ENCODE measurements around the gene TBC1D8B. TPM values are rescaled to one million over a fixed set of nuclear protein-coding genes. Genes with fewer than 3 reads are reported as not detected.

The TBC1D8B gene
- total RNA-seq, 1 experiment from 2014 or later: 14.9 TPM

GRCh38 chrX:106899276-106899675 lies 96.8 kb downstream of the TBC1D8B start:
- intact Hi-C loops (cut with micrococcal nuclease; ENCODE audit: unreplicated experiment): loop anchor here (10.0 kb wide), 1 partner anchor 546 kb away; the partner anchor contains the start of gene FRMPD3
- no peak for DNase-seq
- no peaks in the 10 kb centered on the region for H3K9me3 Mint-ChIP-seq (ENCODE audit: low read depth, unreplicated experiment)

GRCh38 chrX:106899841-106900240 lies 97.4 kb downstream of the TBC1D8B start:
- no peak for DNase-seq
- no peak overlapping the region for H3K27ac Mint-ChIP-seq (ENCODE audit: unreplicated experiment)
- H3K4me3 Mint-ChIP-seq (ENCODE audit: low read depth, unreplicated experiment): no peak overlapping the region
- intact Hi-C loops (cut with micrococcal nuclease; ENCODE audit: unreplicated experiment): loop anchor here (10.0 kb wide), 1 partner anchor 545 kb away; the partner anchor contains the start of gene FRMPD3
- no peaks in the 10 kb centered on the region for H3K9me3 Mint-ChIP-seq (ENCODE audit: low read depth, unreplicated experiment)
- BruUV-seq (replicated peaks): no TSS peak
- peaks cover 46% of the 10 kb centered on the region for H3K4me1 Mint-ChIP-seq (ENCODE audit: low read depth, unreplicated experiment)
- TF ChIP-seq, protein P1, sequence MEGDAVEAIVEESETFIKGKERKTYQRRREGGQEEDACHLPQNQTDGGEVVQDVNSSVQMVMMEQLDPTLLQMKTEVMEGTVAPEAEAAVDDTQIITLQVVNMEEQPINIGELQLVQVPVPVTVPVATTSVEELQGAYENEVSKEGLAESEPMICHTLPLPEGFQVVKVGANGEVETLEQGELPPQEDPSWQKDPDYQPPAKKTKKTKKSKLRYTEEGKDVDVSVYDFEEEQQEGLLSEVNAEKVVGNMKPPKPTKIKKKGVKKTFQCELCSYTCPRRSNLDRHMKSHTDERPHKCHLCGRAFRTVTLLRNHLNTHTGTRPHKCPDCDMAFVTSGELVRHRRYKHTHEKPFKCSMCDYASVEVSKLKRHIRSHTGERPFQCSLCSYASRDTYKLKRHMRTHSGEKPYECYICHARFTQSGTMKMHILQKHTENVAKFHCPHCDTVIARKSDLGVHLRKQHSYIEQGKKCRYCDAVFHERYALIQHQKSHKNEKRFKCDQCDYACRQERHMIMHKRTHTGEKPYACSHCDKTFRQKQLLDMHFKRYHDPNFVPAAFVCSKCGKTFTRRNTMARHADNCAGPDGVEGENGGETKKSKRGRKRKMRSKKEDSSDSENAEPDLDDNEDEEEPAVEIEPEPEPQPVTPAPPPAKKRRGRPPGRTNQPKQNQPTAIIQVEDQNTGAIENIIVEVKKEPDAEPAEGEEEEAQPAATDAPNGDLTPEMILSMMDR (IDR thresholded peaks at IDR 0.05; ENCODE audit: unreplicated experiment): no peak
- H3K27me3 Mint-ChIP-seq (ENCODE audit: unreplicated experiment): no peaks in the 10 kb centered on the region
- H3K36me3 Mint-ChIP-seq (ENCODE audit: insufficient read depth, unreplicated experiment): peaks cover 4% of the 10 kb centered on the region
- CTCF ChIA-PET: interaction anchor here (0.8 to 1.5 kb wide), 2 partner anchors 8 to 33 kb away, joined by 3 read pairs; no protein-coding TSS in a partner anchor

More at GRCh38 chrX:106899276-106899675, 96.8 kb downstream of the TBC1D8B start:
- no peak overlapping the region for H3K4me3 Mint-ChIP-seq (ENCODE audit: low read depth, unreplicated experiment)
- peak overlapping the region; percentile 17 for H3K27ac Mint-ChIP-seq (ENCODE audit: unreplicated experiment)
- TF ChIP-seq, protein P1 (IDR thresholded peaks at IDR 0.05; ENCODE audit: unreplicated experiment): no peak
- BruUV-seq (replicated peaks): no TSS peak
- H3K36me3 Mint-ChIP-seq (ENCODE audit: insufficient read depth, unreplicated experiment): peaks cover 4% of the 10 kb centered on the region
- H3K27me3 Mint-ChIP-seq (ENCODE audit: unreplicated experiment): no peaks in the 10 kb centered on the region
- peaks cover 45% of the 10 kb centered on the region for H3K4me1 Mint-ChIP-seq (ENCODE audit: low read depth, unreplicated experiment)
- CTCF ChIA-PET: interaction anchor here (0.8 to 2.7 kb wide), 8 partner anchors 8 to 67 kb away, joined by 3 to 29 read pairs (median 4); no protein-coding TSS in a partner anchor

- Mint-ChIP-seq H3K4me3 (ENCODE audit: low read depth, unreplicated experiment) (no peak overlapping the region), H3K9me3 (ENCODE audit: low read depth, unreplicated experiment) (no peaks in the 10 kb centered on the region), H3K36me3 (ENCODE audit: insufficient read depth, unreplicated experiment) (no peaks in the 10 kb centered on the region), H3K4me1 (ENCODE audit: low read depth, unreplicated experiment) (peaks cover 40% of the 10 kb centered on the region), H3K27me3 (ENCODE audit: unreplicated experiment) (no peaks in the 10 kb centered on the region), H3K27ac (ENCODE audit: unreplicated experiment) (no peak overlapping the region)
- CTCF ChIA-PET: no interaction called here
- intact Hi-C loops (cut with micrococcal nuclease; ENCODE audit: unreplicated experiment): no loop called here
- no peak for DNase-seq
- TF ChIP-seq, protein P1 (IDR thresholded peaks at IDR 0.05; ENCODE audit: unreplicated experiment): no peak
- no TSS peak for BruUV-seq (replicated peaks)
Observed at GRCh38 chrX:106901341-106901740, 98.9 kb downstream of the TBC1D8B start.

DNA sequence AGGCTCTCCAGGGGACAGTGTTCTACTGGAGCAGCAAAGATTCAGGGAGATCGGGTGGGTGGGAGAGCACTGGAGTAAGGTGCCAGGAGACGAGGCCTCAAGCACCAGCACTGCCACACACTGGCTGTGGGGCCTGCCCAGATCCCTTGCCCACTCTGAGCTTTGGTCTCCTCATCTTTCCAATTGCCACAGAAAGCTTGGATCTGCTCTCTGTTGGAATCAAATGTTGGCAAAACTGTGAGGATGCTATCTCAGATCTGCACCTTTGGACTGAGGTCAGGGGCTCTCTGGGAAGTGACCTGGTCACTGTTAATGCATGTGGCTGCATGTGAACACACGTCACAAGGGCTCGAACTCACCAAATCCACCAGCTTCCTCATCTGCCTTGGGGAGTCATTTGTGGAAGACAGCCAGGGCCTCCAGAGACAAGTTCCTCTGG lies 99.3 kb downstream of the TBC1D8B start:
- CTCF ChIA-PET: no interaction called here

More for the DNA sequence above, 99.3 kb downstream of the TBC1D8B start:
- intact Hi-C loops (cut with micrococcal nuclease; ENCODE audit: unreplicated experiment): no loop called here
- DNase-seq: no peak
- no TSS peak for BruUV-seq (replicated peaks)
- Mint-ChIP-seq H3K9me3 (ENCODE audit: low read depth, unreplicated experiment) (no peaks in the 10 kb centered on the region), H3K4me3 (ENCODE audit: low read depth, unreplicated experiment) (no peak overlapping the region), H3K4me1 (ENCODE audit: low read depth, unreplicated experiment) (peaks cover 41% of the 10 kb centered on the region), H3K27me3 (ENCODE audit: unreplicated experiment) (no peaks in the 10 kb centered on the region), H3K27ac (ENCODE audit: unreplicated experiment) (no peak overlapping the region), H3K36me3 (ENCODE audit: insufficient read depth, unreplicated experiment) (no peaks in the 10 kb centered on the region)
- TF ChIP-seq, protein P1 (IDR thresholded peaks at IDR 0.05; ENCODE audit: unreplicated experiment): no peak

All from Calu3 (cell line).